ENCODE data around the gene UVRAG.

DNA sequence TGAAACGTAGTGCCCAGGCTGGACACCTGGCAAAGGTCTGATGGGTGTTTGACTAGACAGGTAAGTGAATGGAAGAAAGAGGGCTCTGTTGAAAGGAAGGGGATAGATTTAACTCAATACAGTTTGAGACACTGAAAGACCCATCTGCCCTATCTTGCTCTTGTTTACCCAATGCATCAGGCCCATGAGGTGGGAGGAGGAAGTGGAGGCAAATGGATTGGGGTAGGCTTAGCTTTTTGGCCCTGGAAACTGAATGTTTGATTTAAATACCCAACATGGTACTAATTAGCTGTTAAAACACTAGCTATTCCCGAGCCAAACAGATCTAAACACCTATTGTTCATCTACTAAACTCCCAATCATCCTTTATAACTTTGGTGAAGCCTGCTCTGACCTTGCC, 3.5 kb upstream of the UVRAG start:
- TF ChIP-seq, protein P1, sequence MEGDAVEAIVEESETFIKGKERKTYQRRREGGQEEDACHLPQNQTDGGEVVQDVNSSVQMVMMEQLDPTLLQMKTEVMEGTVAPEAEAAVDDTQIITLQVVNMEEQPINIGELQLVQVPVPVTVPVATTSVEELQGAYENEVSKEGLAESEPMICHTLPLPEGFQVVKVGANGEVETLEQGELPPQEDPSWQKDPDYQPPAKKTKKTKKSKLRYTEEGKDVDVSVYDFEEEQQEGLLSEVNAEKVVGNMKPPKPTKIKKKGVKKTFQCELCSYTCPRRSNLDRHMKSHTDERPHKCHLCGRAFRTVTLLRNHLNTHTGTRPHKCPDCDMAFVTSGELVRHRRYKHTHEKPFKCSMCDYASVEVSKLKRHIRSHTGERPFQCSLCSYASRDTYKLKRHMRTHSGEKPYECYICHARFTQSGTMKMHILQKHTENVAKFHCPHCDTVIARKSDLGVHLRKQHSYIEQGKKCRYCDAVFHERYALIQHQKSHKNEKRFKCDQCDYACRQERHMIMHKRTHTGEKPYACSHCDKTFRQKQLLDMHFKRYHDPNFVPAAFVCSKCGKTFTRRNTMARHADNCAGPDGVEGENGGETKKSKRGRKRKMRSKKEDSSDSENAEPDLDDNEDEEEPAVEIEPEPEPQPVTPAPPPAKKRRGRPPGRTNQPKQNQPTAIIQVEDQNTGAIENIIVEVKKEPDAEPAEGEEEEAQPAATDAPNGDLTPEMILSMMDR (IDR thresholded peaks at IDR 0.05): no peak
- TF ChIP-seq POLR2AphosphoS5 (IDR thresholded peaks at IDR 0.05): no peak
- no peak for TF ChIP-seq POLR2A (IDR thresholded peaks at IDR 0.05)
